Osteocyte (in vitro differentiated cells): Measurements from ENCODE around the gene SESTD1. TPM values are rescaled to one million over a fixed set of nuclear protein-coding genes. Genes with fewer than 3 reads are reported as not detected.
A peak's percentile ranks its signal among the peaks of the same experiment; 100 is the strongest.

Source experiments
- DNase-seq: peaks from one replicate; pipeline ENCODE4 v3.0.0; 2021; ENCODE audit warnings: mixed read lengths; ENCODE audit not compliant: unreplicated experiment; ENCODE audit errors: extremely low spot score
- H3K27ac Mint-ChIP-seq: one replicate; pipeline ENCODE4 v1.8.0; 2021; ENCODE audit warnings: mild to moderate bottlenecking, mixed read lengths; ENCODE audit not compliant: unreplicated experiment
- H3K27me3 Mint-ChIP-seq: one replicate; pipeline ENCODE4 v1.8.0; 2021; ENCODE audit warnings: mixed read lengths; ENCODE audit not compliant: unreplicated experiment
- H3K36me3 Mint-ChIP-seq: one replicate; pipeline ENCODE4 v1.8.0; 2021; ENCODE audit warnings: mixed read lengths; ENCODE audit not compliant: unreplicated experiment
- H3K4me1 Mint-ChIP-seq: one replicate; pipeline ENCODE4 v1.8.0; 2021; ENCODE audit warnings: mixed read lengths; ENCODE audit not compliant: unreplicated experiment
- H3K4me3 Mint-ChIP-seq: one replicate; pipeline ENCODE4 v1.8.0; 2021; ENCODE audit warnings: mild to moderate bottlenecking, moderate library complexity, mixed read lengths; ENCODE audit not compliant: unreplicated experiment
- H3K9me3 Mint-ChIP-seq: one replicate; pipeline ENCODE4 v1.8.0; 2021; ENCODE audit warnings: mixed read lengths; ENCODE audit not compliant: unreplicated experiment
- total RNA-seq: library from RNA; stranded (reverse); gene quantifications from 2 replicates; pipeline ENCODE4 v1.2.1, GENCODE V29; 2021
- TF ChIP-seq, protein P1 (sequence below): fragments of 200-600 bp; sonication (generic); IDR thresholded peaks from 2 replicates; pipeline ENCODE4 v1.5.0; 2021; ENCODE audit warnings: antibody characterized with exemption, mild to moderate bottlenecking, moderate library complexity

The SESTD1 gene
- total RNA-seq, 1 donor from 2014 or later: 99.1 TPM

DNA sequence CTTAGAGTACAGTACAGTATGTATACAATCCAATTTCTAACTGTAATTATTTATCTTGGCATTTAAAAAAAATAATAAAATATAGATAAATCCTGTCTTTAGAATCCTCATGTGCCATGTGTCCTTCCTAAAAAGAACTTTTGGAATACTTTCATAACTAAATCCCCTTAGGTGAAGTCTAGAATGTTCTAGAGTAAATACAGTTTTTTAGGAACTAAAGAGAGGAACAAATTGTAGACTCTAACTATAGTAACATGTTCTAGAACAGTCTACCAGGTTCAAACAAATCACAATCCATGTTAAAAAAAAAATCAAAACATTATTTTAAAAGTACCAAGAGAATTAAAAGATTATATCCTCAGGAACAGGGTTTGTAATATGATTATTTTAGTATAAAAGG is 134.1 kb downstream of the SESTD1 start:
- H3K4me1 Mint-ChIP-seq: no peaks in the 10 kb centered on the region
- H3K9me3 Mint-ChIP-seq: no peaks in the 10 kb centered on the region
- no peaks in the 10 kb centered on the region for H3K27me3 Mint-ChIP-seq
- H3K27ac Mint-ChIP-seq: no peak overlapping the region
- TF ChIP-seq, protein P1, sequence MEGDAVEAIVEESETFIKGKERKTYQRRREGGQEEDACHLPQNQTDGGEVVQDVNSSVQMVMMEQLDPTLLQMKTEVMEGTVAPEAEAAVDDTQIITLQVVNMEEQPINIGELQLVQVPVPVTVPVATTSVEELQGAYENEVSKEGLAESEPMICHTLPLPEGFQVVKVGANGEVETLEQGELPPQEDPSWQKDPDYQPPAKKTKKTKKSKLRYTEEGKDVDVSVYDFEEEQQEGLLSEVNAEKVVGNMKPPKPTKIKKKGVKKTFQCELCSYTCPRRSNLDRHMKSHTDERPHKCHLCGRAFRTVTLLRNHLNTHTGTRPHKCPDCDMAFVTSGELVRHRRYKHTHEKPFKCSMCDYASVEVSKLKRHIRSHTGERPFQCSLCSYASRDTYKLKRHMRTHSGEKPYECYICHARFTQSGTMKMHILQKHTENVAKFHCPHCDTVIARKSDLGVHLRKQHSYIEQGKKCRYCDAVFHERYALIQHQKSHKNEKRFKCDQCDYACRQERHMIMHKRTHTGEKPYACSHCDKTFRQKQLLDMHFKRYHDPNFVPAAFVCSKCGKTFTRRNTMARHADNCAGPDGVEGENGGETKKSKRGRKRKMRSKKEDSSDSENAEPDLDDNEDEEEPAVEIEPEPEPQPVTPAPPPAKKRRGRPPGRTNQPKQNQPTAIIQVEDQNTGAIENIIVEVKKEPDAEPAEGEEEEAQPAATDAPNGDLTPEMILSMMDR: no peak
- no peak for DNase-seq
- H3K4me3 Mint-ChIP-seq: no peak overlapping the region
- H3K36me3 Mint-ChIP-seq: no peaks in the 10 kb centered on the region

DNA sequence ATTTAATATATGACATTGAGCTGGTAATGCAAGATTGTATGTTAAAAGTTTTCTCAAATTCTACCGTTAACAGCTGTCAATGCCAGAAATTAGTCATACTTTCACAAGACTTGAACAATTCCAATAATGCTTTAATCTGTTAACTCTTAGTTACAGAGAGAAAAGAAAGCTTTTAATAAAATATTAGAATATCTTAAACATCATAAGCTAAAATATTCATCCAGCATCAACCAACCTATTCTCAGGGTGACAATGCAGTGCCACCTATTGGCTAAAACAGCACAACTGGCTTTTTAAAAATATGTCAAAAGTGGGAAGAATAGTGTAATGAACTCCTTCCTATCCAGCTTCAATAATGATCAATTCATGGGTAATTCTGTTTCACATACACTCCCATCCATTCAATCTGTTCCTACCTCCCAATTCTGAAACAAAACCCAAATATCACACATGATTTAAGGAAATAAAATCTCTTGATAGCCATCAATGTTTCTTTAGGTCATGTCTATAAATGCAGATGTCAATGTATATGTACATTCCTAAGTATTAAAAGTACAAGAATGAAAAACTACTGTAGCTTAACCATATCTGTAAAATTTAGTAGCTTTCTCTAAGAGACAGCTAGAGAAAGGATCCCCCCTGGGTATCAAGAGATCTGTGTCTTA is 134.9 kb downstream of the SESTD1 start:
- DNase-seq: no peak
- Mint-ChIP-seq H3K4me3 (no peak overlapping the region), H3K36me3 (no peaks in the 10 kb centered on the region), H3K27ac (no peak overlapping the region), H3K4me1 (no peaks in the 10 kb centered on the region), H3K27me3 (no peaks in the 10 kb centered on the region), H3K9me3 (no peaks in the 10 kb centered on the region)
- TF ChIP-seq, protein P1: peak; percentile 71

DNA sequence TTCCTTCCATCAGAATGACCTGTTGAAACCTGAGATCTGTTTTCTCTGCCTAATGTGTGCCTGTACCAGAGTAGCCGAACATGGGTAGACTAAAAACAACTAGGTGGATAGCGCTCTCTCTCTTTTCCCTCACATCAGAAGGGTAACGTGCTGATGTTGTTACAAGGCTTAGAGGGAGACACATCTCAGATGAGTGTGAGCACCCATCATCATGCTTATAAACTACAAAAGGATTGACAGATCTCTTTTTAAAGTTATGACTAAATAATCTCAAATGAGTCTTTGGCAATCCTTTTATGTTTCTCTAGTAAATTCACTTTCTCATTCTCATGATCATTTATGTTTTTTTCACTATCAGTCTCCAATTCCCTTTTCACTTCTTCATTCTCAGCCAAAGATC is 139.2 kb downstream of the SESTD1 start:
- Mint-ChIP-seq H3K9me3 (no peaks in the 10 kb centered on the region), H3K4me3 (no peak overlapping the region), H3K27me3 (no peaks in the 10 kb centered on the region), H3K4me1 (no peaks in the 10 kb centered on the region), H3K36me3 (peaks cover 13% of the 10 kb centered on the region), H3K27ac (no peak overlapping the region)
- TF ChIP-seq, protein P1: no peak
- DNase-seq: no peak

DNA sequence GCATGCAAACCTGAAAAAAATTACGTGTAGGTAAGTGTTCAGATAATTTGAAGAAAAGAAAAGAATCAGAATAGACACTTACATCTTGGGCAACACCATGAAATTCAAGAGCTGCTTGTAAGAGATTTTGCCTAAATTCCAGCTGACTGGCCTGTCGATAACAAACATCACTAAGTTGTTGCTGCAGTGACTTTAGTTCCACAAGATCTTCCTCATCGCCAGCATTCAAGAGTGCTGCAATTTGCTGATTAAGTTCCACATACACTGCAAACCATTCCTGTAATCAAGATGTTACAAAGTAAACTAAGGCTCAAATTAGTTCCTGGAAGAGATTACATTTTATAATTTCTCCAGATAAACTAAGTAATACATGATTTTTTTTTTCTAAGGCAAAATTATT is 140.3 kb downstream of the SESTD1 start:
- no peak for DNase-seq
- Mint-ChIP-seq H3K9me3 (no peaks in the 10 kb centered on the region), H3K4me1 (no peaks in the 10 kb centered on the region), H3K4me3 (no peak overlapping the region), H3K27ac (no peak overlapping the region), H3K36me3 (peaks cover 24% of the 10 kb centered on the region), H3K27me3 (no peaks in the 10 kb centered on the region)
- TF ChIP-seq, protein P1: no peak

DNA sequence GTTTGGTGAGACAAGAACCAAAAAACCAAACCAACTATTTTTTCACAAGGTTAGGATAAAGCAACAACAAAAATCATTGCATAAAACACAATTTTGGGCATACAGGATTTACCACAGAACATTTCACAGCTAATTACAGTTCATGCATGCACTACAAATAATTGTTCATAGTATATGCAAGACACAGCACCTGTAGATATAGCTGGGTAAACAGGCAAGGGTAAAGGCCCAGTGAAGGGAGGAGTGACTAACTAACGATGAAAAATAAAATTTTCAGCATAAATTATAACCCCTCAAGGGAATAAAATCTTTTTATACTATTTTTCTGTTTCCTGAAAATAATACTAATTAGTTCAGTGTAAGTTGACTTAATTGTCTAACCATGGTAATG is 141.4 kb downstream of the SESTD1 start:
- H3K9me3 Mint-ChIP-seq: no peaks in the 10 kb centered on the region
- H3K4me1 Mint-ChIP-seq: no peaks in the 10 kb centered on the region
- TF ChIP-seq, protein P1: no peak
- no peak for DNase-seq
- H3K36me3 Mint-ChIP-seq: peaks cover 34% of the 10 kb centered on the region
- H3K27me3 Mint-ChIP-seq: no peaks in the 10 kb centered on the region
- H3K27ac Mint-ChIP-seq: no peak overlapping the region
- no peak overlapping the region for H3K4me3 Mint-ChIP-seq
